GM19328 (cell line): Measurements from ENCODE around the gene ZHX3.

Experiments used
- ATAC-seq: cut with Tn5 transposase; IDR thresholded peaks from one replicate; pipeline ENCODE4 v1.9.1; 2021; ENCODE audit warnings: mild to moderate bottlenecking, moderate library complexity; ENCODE audit not compliant: unreplicated experiment

Gene ZHX3

DNA sequence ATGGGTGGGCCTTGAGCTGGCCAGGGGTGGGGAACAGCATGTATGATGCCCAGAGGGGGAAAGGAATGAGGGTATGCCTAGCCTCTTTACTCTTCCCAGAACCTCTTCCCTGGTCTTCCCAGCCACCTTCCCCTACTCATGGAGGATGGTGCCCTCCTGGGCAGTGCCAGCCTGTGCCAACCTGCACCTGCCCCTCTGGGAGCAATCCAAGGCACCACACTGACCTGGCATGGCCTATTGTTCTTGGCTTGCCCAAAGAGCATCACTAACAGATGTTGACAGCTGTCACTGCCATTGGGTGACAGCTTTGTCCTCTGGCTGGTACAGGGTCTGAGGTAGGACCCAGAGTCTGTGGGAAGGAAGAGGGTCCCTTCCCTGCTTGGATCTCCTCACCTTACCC lies 36.0 kb upstream of the ZHX3 start:
- ATAC-seq = no peak

GRCh38 chr20:41352666-41353065 lies 35.1 kb upstream of the ZHX3 start:
- ATAC-seq = no peak

DNA sequence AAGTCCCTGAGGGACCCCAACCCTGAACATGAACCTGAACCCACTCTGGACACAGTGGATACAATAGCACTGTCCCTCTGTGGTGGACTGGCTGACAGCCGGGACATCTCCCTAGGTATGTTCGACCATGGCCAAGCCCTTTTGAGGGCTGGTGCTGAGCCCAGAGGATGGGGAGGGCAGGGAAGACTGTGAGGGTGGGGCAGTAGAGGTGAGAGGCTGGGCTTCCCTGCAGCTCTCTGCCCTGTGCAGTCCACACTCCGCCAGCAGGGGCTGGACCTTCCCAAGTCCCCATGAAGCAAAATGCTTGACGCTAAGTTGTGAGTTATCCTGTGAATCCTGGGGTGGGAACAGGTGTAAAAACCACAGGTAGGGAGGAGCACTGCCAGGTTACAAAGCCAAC lies 34.6 kb upstream of the ZHX3 start:
- ATAC-seq = no peak

DNA sequence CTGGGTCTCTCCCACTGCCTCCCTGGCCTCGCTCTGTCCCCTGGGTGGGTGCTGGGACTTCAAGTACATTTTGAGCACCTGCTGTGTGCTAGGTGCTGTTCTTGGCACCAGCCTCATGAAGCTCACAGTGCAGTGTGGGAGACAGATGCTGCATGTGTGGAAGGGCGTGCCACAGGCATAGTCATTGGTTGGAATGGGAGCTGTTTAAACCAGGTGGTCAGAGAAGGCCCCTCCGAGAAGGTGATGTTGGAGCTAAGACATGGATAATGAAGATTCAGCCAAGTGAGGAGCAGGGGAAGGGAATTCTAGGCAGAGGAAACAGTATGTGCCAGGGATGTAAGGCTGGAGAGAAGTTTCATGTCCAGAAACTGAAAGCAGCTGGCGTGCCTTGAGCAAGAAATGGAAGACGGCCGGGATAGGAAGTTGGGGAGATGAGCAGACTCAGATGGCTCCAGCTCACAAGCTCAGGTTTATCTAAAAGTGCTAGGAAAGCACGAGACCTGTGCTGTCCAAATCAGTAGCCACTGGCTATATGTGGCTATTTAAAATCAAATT lies 33.0 kb upstream of the ZHX3 start:
- ATAC-seq = no peak

GRCh38 chr20:41349943-41350342 lies 32.4 kb upstream of the ZHX3 start:
- ATAC-seq = no peak

- no peak for ATAC-seq
Measured at GRCh38 chr20:41349266-41349665, 31.7 kb upstream of the ZHX3 start.

- ATAC-seq = no peak
Measured at GRCh38 chr20:41348430-41349172, 31.1 kb upstream of the ZHX3 start.

GRCh38 chr20:41347523-41348429 lies 30.2 kb upstream of the ZHX3 start:
- no peak for ATAC-seq

GRCh38 chr20:41345729-41346067 lies 28.2 kb upstream of the ZHX3 start:
- ATAC-seq = no peak

- ATAC-seq = no peak
Measured at GRCh38 chr20:41344938-41345728, 27.6 kb upstream of the ZHX3 start.

- no peak for ATAC-seq
Measured at GRCh38 chr20:41344477-41344876, 26.9 kb upstream of the ZHX3 start.

GRCh38 chr20:41342474-41343464 lies 25.2 kb upstream of the ZHX3 start:
- no peak for ATAC-seq

GRCh38 chr20:41340327-41341055 lies 23.0 kb upstream of the ZHX3 start, which contains the start of gene LPIN3:
TSS of gene LPIN3 (plus strand) at chr20:41340821. CDS start at chr20:41345804, 4,983 bp downstream.
- no peak for ATAC-seq

DNA sequence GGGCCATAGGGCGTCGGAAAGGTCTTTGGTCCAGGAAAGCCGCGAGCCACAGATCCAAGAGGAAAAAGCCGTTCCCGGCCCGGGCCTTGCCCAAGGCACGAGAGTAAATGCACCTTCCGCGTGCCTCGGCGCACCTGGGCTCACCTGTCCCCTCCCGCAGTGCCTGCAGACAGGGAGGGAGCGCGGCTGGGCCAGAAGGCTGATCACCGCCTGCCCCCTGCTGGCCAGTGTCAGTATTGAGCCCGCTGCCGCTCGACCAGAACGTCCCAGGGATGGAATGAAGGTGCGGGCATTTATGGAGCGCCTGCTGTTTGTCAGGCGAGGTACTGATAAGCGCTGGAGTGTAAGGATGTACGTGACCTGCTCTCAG lies 22.4 kb upstream of the ZHX3 start:
- ATAC-seq = no peak

- ATAC-seq = no peak
Measured at GRCh38 chr20:41336711-41337492, 19.4 kb upstream of the ZHX3 start.

- ATAC-seq = no peak
Measured at GRCh38 chr20:41335591-41335990, 18.1 kb upstream of the ZHX3 start.

DNA sequence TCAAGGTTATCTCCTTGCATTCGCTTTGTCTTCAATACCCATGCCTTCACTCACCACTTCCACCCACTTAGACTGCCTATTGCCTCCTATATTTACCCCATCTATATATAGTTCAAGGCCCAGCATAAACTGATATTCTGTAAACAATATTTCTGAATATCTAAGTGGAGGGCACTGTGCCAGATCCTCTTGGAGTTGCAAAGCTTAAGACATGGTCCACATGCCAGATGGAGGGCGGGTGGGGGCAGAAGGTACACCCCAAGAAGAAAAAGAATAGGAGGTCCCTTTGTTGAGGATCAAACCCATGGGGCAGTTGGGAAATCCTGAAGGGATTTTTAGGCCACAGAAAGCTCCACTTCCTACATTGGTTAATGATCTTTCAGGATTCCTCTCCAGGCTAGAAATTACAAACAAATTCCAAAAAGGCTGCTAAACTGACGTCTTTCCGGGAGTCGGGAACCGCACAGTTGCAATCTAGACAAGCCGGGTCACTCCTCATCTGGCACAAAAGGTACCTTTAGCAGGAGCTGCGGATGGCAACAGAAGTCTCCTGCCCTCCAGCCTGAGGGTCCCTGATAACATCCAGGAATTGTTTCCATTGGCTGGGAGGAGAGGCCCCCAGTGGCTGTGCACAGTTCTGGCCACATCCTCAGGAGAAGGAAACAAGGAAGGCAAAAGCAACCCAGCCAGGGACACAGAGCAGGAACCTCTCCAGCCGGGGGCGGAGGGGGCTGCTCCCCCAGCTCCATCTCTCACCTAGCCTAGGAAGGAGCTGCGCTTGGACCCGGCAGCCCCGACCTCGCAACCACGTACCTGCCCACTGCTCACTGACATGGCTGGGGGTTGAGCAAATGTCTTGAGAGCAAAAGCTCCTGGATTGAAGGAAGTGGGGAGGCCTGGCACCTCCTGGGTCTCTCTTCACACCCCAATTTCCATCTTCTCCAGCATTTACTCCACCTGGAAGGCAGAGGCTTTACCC lies 17.2 kb upstream of the ZHX3 start:
- ATAC-seq = no peak
